Measurements from ENCODE around the gene ST3GAL4. TPM values are rescaled to one million over a fixed set of nuclear protein-coding genes. Genes with fewer than 3 reads are reported as not detected.
A peak's percentile ranks its signal among the peaks of the same experiment; 100 is the strongest.

ST3GAL4 gene
- total RNA-seq, 1 experiment from 2014 or later: 17.3 TPM

- no peak for TF ChIP-seq SP1 (CRISPR knock-in tag; conservative IDR thresholded peaks at IDR 0.05)
- no peak for TF ChIP-seq CBFB (CRISPR knock-in tag; IDR thresholded peaks at IDR 0.05; ENCODE audit: low read depth)
Observed at GRCh38 chr11:126403022-126403581, 47.6 kb downstream of the ST3GAL4 start (continued).

GRCh38 chr11:126403658-126404057 is 48.2 kb downstream of the ST3GAL4 start:
- TF ChIP-seq MLX (CRISPR knock-in tag; IDR thresholded peaks at IDR 0.05): no peak
- TF ChIP-seq IRF1 (CRISPR knock-in tag; IDR thresholded peaks at IDR 0.05): no peak
- TF ChIP-seq MYBL2 (CRISPR knock-in tag; IDR thresholded peaks at IDR 0.05): no peak
- no peak for TF ChIP-seq CTCF (IDR thresholded peaks at IDR 0.05)
- TF ChIP-seq TCF7 (CRISPR knock-in tag; IDR thresholded peaks at IDR 0.05; ENCODE audit: low read depth): no peak
- no peak for TF ChIP-seq CREM (CRISPR knock-in tag; IDR thresholded peaks at IDR 0.05)
- TF ChIP-seq ETV6 (CRISPR knock-in tag; IDR thresholded peaks at IDR 0.05): no peak
- no peak for TF ChIP-seq PREB (CRISPR knock-in tag; IDR thresholded peaks at IDR 0.05; ENCODE audit: borderline replicate concordance)
- no peak for TF ChIP-seq ZNF425 (CRISPR knock-in tag; conservative IDR thresholded peaks at IDR 0.05)
- TF ChIP-seq CREB1 (CRISPR knock-in tag; IDR thresholded peaks at IDR 0.05): no peak
- no peak for TF ChIP-seq SMAD3 (CRISPR knock-in tag; IDR thresholded peaks at IDR 0.05; ENCODE audit: borderline replicate concordance)
- no peak for TF ChIP-seq CDX4 (CRISPR knock-in tag; IDR thresholded peaks at IDR 0.05; ENCODE audit: borderline replicate concordance)
- no peak for TF ChIP-seq STAT6 (CRISPR knock-in tag; conservative IDR thresholded peaks at IDR 0.05; ENCODE audit: low read depth)
- TF ChIP-seq IRF2 (CRISPR knock-in tag; IDR thresholded peaks at IDR 0.05; ENCODE audit: borderline replicate concordance, low read depth): no peak
- TF ChIP-seq SMAD4 (CRISPR knock-in tag; IDR thresholded peaks at IDR 0.05): no peak
- no peak for TF ChIP-seq FOXP4 (CRISPR knock-in tag; IDR thresholded peaks at IDR 0.05)
- Mint-ChIP-seq H3K9me3 (peaks cover 7% of the 10 kb centered on the region), H3K4me3 (no peak overlapping the region), H3K27ac (no peak overlapping the region), H3K4me1 (peaks cover 32% of the 10 kb centered on the region), H3K36me3 (0 out of 2 replicates have a peak, but pooled peaks cover 3% of the 10 kb centered on the region), H3K27me3 (ENCODE audit: low read depth) (no peaks in the 10 kb centered on the region)
- DNase-seq (ENCODE audit: low spot score) (no peak), ATAC-seq (peak; percentile 8; the same call in 1 of the 2 replicates)
- POLR2A ChIA-PET: no interaction called here
- CTCF ChIA-PET: interaction anchor here (0.5 to 4.0 kb wide), 4 partner anchors 9 to 482 kb away, joined by 3 to 15 read pairs (median 10); no protein-coding TSS in a partner anchor
